Panc1 (cell line): ENCODE measurements around the gene KCTD19.

Experiments used
- POLR2AphosphoS5 ChIP-seq: IDR thresholded peaks from 2 replicates; pipeline ENCODE4 v1.6.1; 2012; ENCODE audit warnings: mild to moderate bottlenecking, low read depth, low read length, moderate library complexity
- SIN3A ChIP-seq: IDR thresholded peaks from 2 replicates; pipeline ENCODE4 v1.6.1; 2012; ENCODE audit warnings: low read depth, mild to moderate bottlenecking, low read length, moderate library complexity, borderline replicate concordance; ENCODE audit not compliant: insufficient read depth
- TCF7L2 ChIP-seq: IDR thresholded peaks from 2 replicates; pipeline ENCODE4 v1.6.1; 2011; ENCODE audit warnings: mild to moderate bottlenecking, low read depth, low read length, inconsistent platforms
- TF ChIP-seq, protein P1 (sequence below): fragments of 450-650 bp; IDR thresholded peaks from 2 replicates; pipeline ENCODE4 v1.5.1; 2017; ENCODE audit warnings: mild to moderate bottlenecking
- TF ChIP-seq, protein P2 (sequence below), 2 experiments: IDR thresholded peaks; 2 replicates each; pipeline ENCODE4 v1.6.1; 2011 to 2012; ENCODE audit warnings: low read depth in 2 of 2, control low read depth in 1 of 2, low read length in 1 of 2, mild to moderate bottlenecking in 1 of 2, moderate library complexity in 1 of 2; ENCODE audit not compliant: insufficient read depth in 1 of 2

DNA sequence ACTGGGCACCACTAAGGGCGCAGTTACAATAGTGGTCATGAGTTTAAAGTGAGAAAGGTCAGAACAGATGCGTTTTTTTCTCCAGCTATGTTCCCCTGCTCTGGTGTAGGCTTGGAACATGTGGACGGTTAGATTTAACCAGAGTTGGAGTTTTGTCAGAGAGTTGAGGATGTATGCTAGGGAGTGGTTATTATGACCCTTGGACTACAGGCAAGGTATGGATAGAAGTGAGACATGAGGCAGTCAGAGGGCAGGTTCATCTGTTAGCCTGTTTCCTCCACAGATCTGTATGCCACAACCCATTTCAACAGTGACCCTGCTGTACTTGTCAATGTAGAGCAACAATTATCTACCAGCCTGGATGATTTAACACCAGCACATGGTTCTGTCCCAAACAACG is 44.1 kb upstream of the KCTD19 start:
- TF ChIP-seq, protein P1, sequence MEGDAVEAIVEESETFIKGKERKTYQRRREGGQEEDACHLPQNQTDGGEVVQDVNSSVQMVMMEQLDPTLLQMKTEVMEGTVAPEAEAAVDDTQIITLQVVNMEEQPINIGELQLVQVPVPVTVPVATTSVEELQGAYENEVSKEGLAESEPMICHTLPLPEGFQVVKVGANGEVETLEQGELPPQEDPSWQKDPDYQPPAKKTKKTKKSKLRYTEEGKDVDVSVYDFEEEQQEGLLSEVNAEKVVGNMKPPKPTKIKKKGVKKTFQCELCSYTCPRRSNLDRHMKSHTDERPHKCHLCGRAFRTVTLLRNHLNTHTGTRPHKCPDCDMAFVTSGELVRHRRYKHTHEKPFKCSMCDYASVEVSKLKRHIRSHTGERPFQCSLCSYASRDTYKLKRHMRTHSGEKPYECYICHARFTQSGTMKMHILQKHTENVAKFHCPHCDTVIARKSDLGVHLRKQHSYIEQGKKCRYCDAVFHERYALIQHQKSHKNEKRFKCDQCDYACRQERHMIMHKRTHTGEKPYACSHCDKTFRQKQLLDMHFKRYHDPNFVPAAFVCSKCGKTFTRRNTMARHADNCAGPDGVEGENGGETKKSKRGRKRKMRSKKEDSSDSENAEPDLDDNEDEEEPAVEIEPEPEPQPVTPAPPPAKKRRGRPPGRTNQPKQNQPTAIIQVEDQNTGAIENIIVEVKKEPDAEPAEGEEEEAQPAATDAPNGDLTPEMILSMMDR, result no peak
- TF ChIP-seq, protein P2, sequence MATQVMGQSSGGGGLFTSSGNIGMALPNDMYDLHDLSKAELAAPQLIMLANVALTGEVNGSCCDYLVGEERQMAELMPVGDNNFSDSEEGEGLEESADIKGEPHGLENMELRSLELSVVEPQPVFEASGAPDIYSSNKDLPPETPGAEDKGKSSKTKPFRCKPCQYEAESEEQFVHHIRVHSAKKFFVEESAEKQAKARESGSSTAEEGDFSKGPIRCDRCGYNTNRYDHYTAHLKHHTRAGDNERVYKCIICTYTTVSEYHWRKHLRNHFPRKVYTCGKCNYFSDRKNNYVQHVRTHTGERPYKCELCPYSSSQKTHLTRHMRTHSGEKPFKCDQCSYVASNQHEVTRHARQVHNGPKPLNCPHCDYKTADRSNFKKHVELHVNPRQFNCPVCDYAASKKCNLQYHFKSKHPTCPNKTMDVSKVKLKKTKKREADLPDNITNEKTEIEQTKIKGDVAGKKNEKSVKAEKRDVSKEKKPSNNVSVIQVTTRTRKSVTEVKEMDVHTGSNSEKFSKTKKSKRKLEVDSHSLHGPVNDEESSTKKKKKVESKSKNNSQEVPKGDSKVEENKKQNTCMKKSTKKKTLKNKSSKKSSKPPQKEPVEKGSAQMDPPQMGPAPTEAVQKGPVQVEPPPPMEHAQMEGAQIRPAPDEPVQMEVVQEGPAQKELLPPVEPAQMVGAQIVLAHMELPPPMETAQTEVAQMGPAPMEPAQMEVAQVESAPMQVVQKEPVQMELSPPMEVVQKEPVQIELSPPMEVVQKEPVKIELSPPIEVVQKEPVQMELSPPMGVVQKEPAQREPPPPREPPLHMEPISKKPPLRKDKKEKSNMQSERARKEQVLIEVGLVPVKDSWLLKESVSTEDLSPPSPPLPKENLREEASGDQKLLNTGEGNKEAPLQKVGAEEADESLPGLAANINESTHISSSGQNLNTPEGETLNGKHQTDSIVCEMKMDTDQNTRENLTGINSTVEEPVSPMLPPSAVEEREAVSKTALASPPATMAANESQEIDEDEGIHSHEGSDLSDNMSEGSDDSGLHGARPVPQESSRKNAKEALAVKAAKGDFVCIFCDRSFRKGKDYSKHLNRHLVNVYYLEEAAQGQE (IDR thresholded peaks at IDR 0.05; ENCODE audit: insufficient read depth in 1 of 2, low read depth in 2 of 2, low read length in 1 of 2), result no peak
- TF ChIP-seq POLR2AphosphoS5, result no peak
- no peak for TF ChIP-seq TCF7L2
- TF ChIP-seq SIN3A, result no peak
